Measurements from ENCODE around the gene PODXL.
"Not testable (repeated sequence)": the region's sequence is repeated elsewhere in the genome, so short reads cannot be mapped to it uniquely, and the experiment has no call there.

The PODXL gene

GRCh38 chr7:131489196-131489595 is 67.2 kb downstream of the PODXL start:
- no peak for DNase-seq

GRCh38 chr7:131488361-131488760 is 68.1 kb downstream of the PODXL start:
- DNase-seq = no peak

GRCh38 chr7:131487217-131487616 is 69.2 kb downstream of the PODXL start:
- no peak for DNase-seq

- DNase-seq = no peak
Measured at GRCh38 chr7:131486346-131486745, 70.1 kb downstream of the PODXL start.

- DNase-seq = no peak
Measured at GRCh38 chr7:131483586-131483985, 72.8 kb downstream of the PODXL start.

GRCh38 chr7:131482800-131483199 is 73.6 kb downstream of the PODXL start:
- DNase-seq = no peak

GRCh38 chr7:131480384-131481315 is 75.8 kb downstream of the PODXL start:
- peak; percentile 57 for DNase-seq

- no peak for DNase-seq
Measured at GRCh38 chr7:131476740-131477139, 79.7 kb downstream of the PODXL start.

- no peak for DNase-seq
Measured at GRCh38 chr7:131471250-131472004, 85.0 kb downstream of the PODXL start.

GRCh38 chr7:131467788-131468187 is 88.6 kb downstream of the PODXL start:
- no peak for DNase-seq

- DNase-seq = no peak
Measured at GRCh38 chr7:131466735-131467365, 89.6 kb downstream of the PODXL start.

- DNase-seq = not testable (repeated sequence)
Measured at GRCh38 chr7:131462715-131463114, 93.7 kb downstream of the PODXL start.

- no peak for DNase-seq
Measured at GRCh38 chr7:131462059-131462458, 94.4 kb downstream of the PODXL start.

GRCh38 chr7:131459256-131459655 is 97.2 kb downstream of the PODXL start:
- DNase-seq = peak; percentile 17

- DNase-seq = no peak
Measured at GRCh38 chr7:131456338-131456737, 100.1 kb downstream of the PODXL start.

GRCh38 chr7:131455546-131455945 is 100.9 kb downstream of the PODXL start:
- no peak for DNase-seq

GRCh38 chr7:131455001-131455400 is 101.4 kb downstream of the PODXL start:
- no peak for DNase-seq

GRCh38 chr7:131454498-131454897 is 101.9 kb downstream of the PODXL start:
- no peak for DNase-seq
